GM19238 (cell line): ENCODE measurements around the gene SPCS1.

ENCODE experiments used
- DNase-seq: peaks from one replicate; pipeline ENCODE4 v3.0.0; 2011; ENCODE audit warnings: low spot score; ENCODE audit not compliant: insufficient read length

The SPCS1 gene

GRCh38 chr3:52730681-52731080 lies 24.8 kb downstream of the SPCS1 start:
- no peak for DNase-seq

DNA sequence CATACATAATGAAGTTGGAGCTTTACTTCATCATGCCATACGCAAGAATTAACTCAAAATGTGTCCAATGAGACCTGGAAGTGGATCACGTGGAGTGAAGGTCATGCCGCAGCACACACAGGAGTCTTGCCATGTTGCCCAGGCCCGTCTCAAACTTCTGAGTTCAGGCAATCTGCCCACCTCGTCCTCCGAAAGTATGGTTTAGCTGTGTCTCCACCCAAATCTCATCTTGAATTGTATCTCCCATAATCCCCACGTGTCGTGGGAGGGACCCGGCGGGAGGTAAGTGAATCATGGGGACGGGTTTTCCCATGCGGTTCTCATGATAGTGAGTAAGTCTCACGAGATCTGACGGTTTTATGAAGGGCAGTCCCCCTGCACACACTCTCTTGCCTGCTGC lies 25.7 kb downstream of the SPCS1 start:
- no peak for DNase-seq

- no peak for DNase-seq
Observed at GRCh38 chr3:52733256-52733891, 27.5 kb downstream of the SPCS1 start.

GRCh38 chr3:52739730-52740129 lies 33.8 kb downstream of the SPCS1 start:
- no peak for DNase-seq

DNA sequence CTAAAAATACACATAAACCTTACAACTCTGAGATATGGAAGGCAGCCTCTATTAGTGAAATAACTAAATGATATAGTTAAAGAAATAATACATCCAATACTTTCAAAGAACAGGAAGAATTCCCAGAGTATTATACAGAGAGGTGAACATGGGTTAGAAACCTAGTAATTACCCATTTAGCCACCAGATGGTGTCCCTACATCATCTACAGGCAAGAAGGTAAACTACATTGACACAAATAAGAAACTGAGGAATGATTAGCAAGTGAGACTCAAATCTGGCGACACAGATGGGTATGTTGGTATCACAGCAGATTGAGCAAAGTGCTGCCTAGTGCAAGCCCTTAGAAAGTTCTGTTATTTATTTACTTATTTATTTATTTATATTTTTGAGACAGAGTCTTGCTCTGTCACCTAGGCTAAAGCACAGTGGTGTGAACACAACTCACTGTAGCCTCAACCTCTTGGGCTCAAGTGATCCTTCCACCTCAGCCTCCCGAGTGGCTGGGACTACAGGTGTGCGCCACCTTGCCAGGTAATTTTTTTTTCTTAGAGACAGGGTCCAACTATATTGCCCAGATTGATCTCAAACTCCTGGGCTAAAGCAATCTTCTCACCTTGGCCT lies 36.6 kb downstream of the SPCS1 start:
- DNase-seq = peak; percentile 12

GRCh38 chr3:52743152-52743551 lies 37.2 kb downstream of the SPCS1 start:
- no peak for DNase-seq

DNA sequence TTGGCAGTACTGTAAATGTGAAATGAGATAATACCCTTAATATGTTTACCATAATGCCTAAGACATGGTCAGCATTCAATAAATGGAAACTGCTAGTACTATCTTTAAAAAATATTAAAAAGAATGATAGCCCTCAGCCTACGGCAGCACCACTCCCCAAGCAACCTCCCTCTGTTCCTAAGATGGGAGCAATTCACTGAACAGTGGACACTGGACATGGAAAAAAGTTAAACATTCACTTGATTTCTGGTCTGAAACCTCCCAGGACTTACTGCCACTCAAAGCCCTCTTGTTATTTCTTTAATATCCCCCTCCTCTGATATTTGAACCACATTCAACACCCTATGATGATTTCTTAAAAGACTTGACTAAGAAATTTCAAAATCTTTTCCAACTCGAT lies 37.8 kb downstream of the SPCS1 start:
- no peak for DNase-seq

DNA sequence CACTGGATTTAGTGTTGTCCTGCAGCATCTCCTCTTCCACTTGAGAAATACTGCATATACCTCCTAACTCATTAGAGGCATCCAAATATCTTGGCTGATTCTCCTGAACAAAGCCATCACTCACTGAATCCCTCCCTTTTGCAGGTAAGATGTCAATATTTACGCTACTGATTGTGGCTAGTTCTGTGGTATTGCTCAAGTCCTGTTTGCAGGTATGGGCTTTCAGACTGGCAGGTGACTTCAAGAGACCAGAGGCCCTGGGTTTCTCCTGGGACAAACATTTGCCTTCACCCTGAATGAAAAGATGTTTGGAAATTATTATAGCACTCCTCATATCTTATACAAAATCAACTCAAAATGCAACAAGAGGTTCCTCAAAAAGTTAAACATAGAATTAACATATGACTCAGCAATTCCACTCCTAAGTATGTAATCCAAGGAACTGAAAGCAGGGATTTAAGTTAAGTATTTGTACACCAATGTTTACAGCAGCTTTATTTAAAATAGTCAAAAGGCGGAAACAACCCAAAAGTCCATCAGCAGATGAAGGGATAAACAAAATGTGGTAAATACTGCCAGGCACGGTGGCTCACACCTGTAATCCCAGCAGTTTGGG lies 46.2 kb downstream of the SPCS1 start:
- no peak for DNase-seq

- DNase-seq = no peak
Observed at GRCh38 chr3:52754373-52754772, 48.5 kb downstream of the SPCS1 start.

GRCh38 chr3:52756141-52756540 lies 50.2 kb downstream of the SPCS1 start:
- DNase-seq = no peak
